Osteoblast (primary cell): ENCODE data around the gene GIT1. TPM values are rescaled to one million over a fixed set of nuclear protein-coding genes. Genes with fewer than 3 reads are reported as not detected.

Experiments used
- DNase-seq: peaks from one replicate; pipeline ENCODE4 v3.0.0; 2011; ENCODE audit warnings: low spot score, mixed read lengths; ENCODE audit not compliant: insufficient read length; ENCODE audit errors: missing footprints
- H2AFZ ChIP-seq: 2 replicates; pipeline ENCODE4 v1.6.0; 2011; ENCODE audit warnings: mild to moderate bottlenecking, low read length
- H3K27ac ChIP-seq: 2 replicates; pipeline ENCODE4 v1.5.1; 2011; ENCODE audit warnings: mild to moderate bottlenecking, low read depth, low read length, moderate library complexity
- H3K27me3 ChIP-seq: 2 replicates; pipeline ENCODE4 v1.6.0; 2012; ENCODE audit warnings: mild to moderate bottlenecking, control low read depth, inconsistent platforms, low read length, moderate library complexity; ENCODE audit not compliant: insufficient read depth
- H3K36me3 ChIP-seq: 2 replicates; pipeline ENCODE4 v1.5.1; 2011; ENCODE audit warnings: mild to moderate bottlenecking, low read length, control low read depth, moderate library complexity; ENCODE audit not compliant: insufficient read depth
- H3K4me1 ChIP-seq: 2 replicates; pipeline ENCODE4 v1.5.1; 2011; ENCODE audit warnings: mild to moderate bottlenecking, low read length, control low read depth, moderate library complexity; ENCODE audit not compliant: insufficient read depth
- H3K4me2 ChIP-seq: 2 replicates; pipeline ENCODE4 v1.6.0; 2011; ENCODE audit warnings: mild to moderate bottlenecking, low read length; ENCODE audit not compliant: insufficient read depth
- H3K4me3 ChIP-seq: fragments of 200-600 bp; sonication (generic); 3 replicates; pipeline ENCODE4 v1.5.1; 2012; ENCODE audit warnings: mild to moderate bottlenecking, low read length, inconsistent platforms; ENCODE audit not compliant: insufficient read depth
- H3K79me2 ChIP-seq: 2 replicates; pipeline ENCODE4 v1.6.0; 2012; ENCODE audit warnings: mild to moderate bottlenecking, low read length, control low read depth, inconsistent platforms; ENCODE audit not compliant: insufficient read depth
- H3K9me3 ChIP-seq: 2 replicates; pipeline ENCODE4 v1.5.1; 2011; ENCODE audit warnings: low read depth, low read length, control low read depth
- H4K20me1 ChIP-seq: 2 replicates; pipeline ENCODE4 v1.6.0; 2012; ENCODE audit warnings: mild to moderate bottlenecking, low read length, control low read depth; ENCODE audit not compliant: insufficient read depth
- CTCF ChIP-seq: IDR thresholded peaks from 2 replicates; pipeline ENCODE4 v1.5.1; 2011; ENCODE audit warnings: mild to moderate bottlenecking, low read depth, low read length, moderate library complexity; ENCODE audit errors: extremely low read depth
- total RNA-seq: library from RNA; depleted of rRNA; stranded (reverse); fragments of >200 nt; gene quantifications from 2 replicates; pipeline ENCODE4 v1.2.3, GENCODE V29; 2012

The GIT1 gene
- total RNA-seq, 1 donor = 34.4 TPM

GRCh38 chr17:29620779-29621500 is 31.5 kb upstream of the GIT1 start:
- Histone ChIP-seq H3K36me3 (no peaks in the 10 kb centered on the region), H3K4me1 (peaks cover 25% of the 10 kb centered on the region), H3K4me2 (peak overlapping the region; percentile 87), H4K20me1 (peaks cover 12% of the 10 kb centered on the region), H3K79me2 (no peaks in the 10 kb centered on the region), H3K27me3 (no peaks in the 10 kb centered on the region), H3K4me3 (no peak overlapping the region), H2AFZ (no peak overlapping the region), H3K27ac (no peak overlapping the region), H3K9me3 (no peaks in the 10 kb centered on the region)
- no peak for TF ChIP-seq CTCF
- DNase-seq = peak; percentile 49

GRCh38 chr17:29620271-29620670 is 30.8 kb upstream of the GIT1 start:
- DNase-seq = peak; percentile 87
- no peaks in the 10 kb centered on the region for H3K36me3 ChIP-seq
- H4K20me1 ChIP-seq = peaks cover 12% of the 10 kb centered on the region
- H3K79me2 ChIP-seq = no peaks in the 10 kb centered on the region
- H3K4me2 ChIP-seq = no peak overlapping the region
- no peak for TF ChIP-seq CTCF
- no peaks in the 10 kb centered on the region for H3K27me3 ChIP-seq
- H3K4me1 ChIP-seq = peaks cover 19% of the 10 kb centered on the region
- no peak overlapping the region for H3K27ac ChIP-seq
- no peaks in the 10 kb centered on the region for H3K9me3 ChIP-seq
- H3K4me3 ChIP-seq = no peak overlapping the region
- H2AFZ ChIP-seq = no peak overlapping the region

GRCh38 chr17:29619251-29619650 is 29.8 kb upstream of the GIT1 start:
- peak; percentile 93 for DNase-seq
- no peaks in the 10 kb centered on the region for H3K9me3 ChIP-seq
- H2AFZ ChIP-seq = no peak overlapping the region
- peaks cover 17% of the 10 kb centered on the region for H3K4me1 ChIP-seq
- H3K27ac ChIP-seq = no peak overlapping the region
- no peaks in the 10 kb centered on the region for H3K27me3 ChIP-seq
- no peak overlapping the region for H3K4me2 ChIP-seq
- TF ChIP-seq CTCF = peak; percentile 33
- H3K79me2 ChIP-seq = no peaks in the 10 kb centered on the region
- no peaks in the 10 kb centered on the region for H3K36me3 ChIP-seq
- H4K20me1 ChIP-seq = peaks cover 12% of the 10 kb centered on the region
- H3K4me3 ChIP-seq = no peak overlapping the region

GRCh38 chr17:29618272-29619065 is 29.0 kb upstream of the GIT1 start:
- Histone ChIP-seq H3K4me1 (peaks cover 20% of the 10 kb centered on the region), H3K27ac (no peak overlapping the region), H3K4me3 (no peak overlapping the region), H4K20me1 (peaks cover 12% of the 10 kb centered on the region), H3K4me2 (no peak overlapping the region), H3K27me3 (no peaks in the 10 kb centered on the region), H3K36me3 (no peaks in the 10 kb centered on the region), H3K9me3 (no peaks in the 10 kb centered on the region), H2AFZ (no peak overlapping the region), H3K79me2 (no peaks in the 10 kb centered on the region)
- no peak for TF ChIP-seq CTCF
- DNase-seq = no peak
